ENCODE data around the gene TWF2. TPM values are rescaled to one million over a fixed set of nuclear protein-coding genes. Genes with fewer than 3 reads are reported as not detected.

The TWF2 gene
- total and polyA plus RNA-seq, 2 of the 13 experiments (the other 11 are each of a cell fraction or from before 2014, with no cell fraction given) = 45.5 to 108 TPM

GRCh38 chr3:52231502-52232278, 7.3 kb downstream of the TWF2 start (continued):
- peak; percentile 68 for TF ChIP-seq ZNF687 (CRISPR knock-in tag; IDR thresholded peaks at IDR 0.05)
- no peak for TF ChIP-seq HINFP (CRISPR knock-in tag; IDR thresholded peaks at IDR 0.05; ENCODE audit: low read depth)
- no peak for TF ChIP-seq ZNF17 (CRISPR knock-in tag; IDR thresholded peaks at IDR 0.05)
- no peak for TF ChIP-seq ZNF329 (CRISPR knock-in tag; IDR thresholded peaks at IDR 0.05; ENCODE audit: low read depth)
- TF ChIP-seq KLF11 (CRISPR knock-in tag; IDR thresholded peaks at IDR 0.05) = no peak
- TF ChIP-seq HNF1B (CRISPR knock-in tag; IDR thresholded peaks at IDR 0.05) = no peak
- no peak for TF ChIP-seq DNMT3B (CRISPR knock-in tag; conservative IDR thresholded peaks at IDR 0.05)
- no peak for TF ChIP-seq ZNF275 (CRISPR knock-in tag; IDR thresholded peaks at IDR 0.05; ENCODE audit: borderline replicate concordance)
- no peak for TF ChIP-seq PCBP1 (IDR thresholded peaks at IDR 0.05; ENCODE audit: borderline replicate concordance, low read depth, low read length)
- TF ChIP-seq PITX1 (CRISPR knock-in tag; IDR thresholded peaks at IDR 0.05) = 0 out of 2 replicates have a peak, but pooled peaks have one; percentile 23
- TF ChIP-seq MIER3 (CRISPR knock-in tag; IDR thresholded peaks at IDR 0.05; ENCODE audit: borderline replicate concordance) = peak; percentile 41; the same call in 1 of the 2 replicates
- no peak for TF ChIP-seq TP53 (CRISPR knock-in tag; conservative IDR thresholded peaks at IDR 0.05)
- TF ChIP-seq ZBTB7A (CRISPR knock-in tag; IDR thresholded peaks at IDR 0.05) = no peak
- TF ChIP-seq ZNF691 (CRISPR knock-in tag; IDR thresholded peaks at IDR 0.05; ENCODE audit: borderline replicate concordance, low read depth) = no peak
- no peak for TF ChIP-seq ZNF800 (CRISPR knock-in tag; IDR thresholded peaks at IDR 0.05)
- no peak for TF ChIP-seq JUN (CRISPR knock-in tag; IDR thresholded peaks at IDR 0.05)
- TF ChIP-seq ZMYM3 (CRISPR knock-in tag; IDR thresholded peaks at IDR 0.05) = no peak
- peak; percentile 82 for TF ChIP-seq STAG1 (CRISPR knock-in tag; IDR thresholded peaks at IDR 0.05)
